ENCODE data around the gene INTS6L.

The INTS6L gene

DNA sequence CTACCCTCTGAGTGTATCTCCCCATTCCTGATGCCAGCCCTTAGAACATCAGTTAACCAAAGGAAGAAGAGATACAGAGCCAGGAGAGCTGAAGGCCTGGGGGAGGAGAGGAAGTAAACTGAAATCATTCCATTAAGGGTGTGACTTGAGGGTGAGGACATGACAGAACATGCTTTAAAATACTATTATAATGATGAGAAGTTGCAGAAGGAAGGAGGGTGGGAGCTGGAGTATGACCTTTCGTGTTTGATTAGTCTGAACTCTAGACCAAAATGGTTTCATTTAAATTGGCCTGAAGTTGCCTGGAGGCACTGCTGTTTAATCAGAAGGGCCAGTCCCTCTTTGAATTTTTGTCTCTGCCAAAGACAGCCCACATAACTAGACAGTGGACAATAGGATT is 11.4 kb downstream of the INTS6L start:
- H3K9ac ChIP-seq (ENCODE audit: low read length): no peak overlapping the region
- H3K4me1 ChIP-seq (ENCODE audit: control insufficient read depth, insufficient read depth, low read length): no peaks in the 10 kb centered on the region
- no peaks in the 10 kb centered on the region for H3K9me3 ChIP-seq (ENCODE audit: control insufficient read depth, low read length)
- no peaks in the 10 kb centered on the region for H3K27me3 ChIP-seq (ENCODE audit: control insufficient read depth, insufficient read depth, low read length)
- H3K36me3 ChIP-seq (ENCODE audit: control insufficient read depth, insufficient read depth, low read length): no peaks in the 10 kb centered on the region
- H3K4me3 ChIP-seq (ENCODE audit: low read length): no peak overlapping the region

DNA sequence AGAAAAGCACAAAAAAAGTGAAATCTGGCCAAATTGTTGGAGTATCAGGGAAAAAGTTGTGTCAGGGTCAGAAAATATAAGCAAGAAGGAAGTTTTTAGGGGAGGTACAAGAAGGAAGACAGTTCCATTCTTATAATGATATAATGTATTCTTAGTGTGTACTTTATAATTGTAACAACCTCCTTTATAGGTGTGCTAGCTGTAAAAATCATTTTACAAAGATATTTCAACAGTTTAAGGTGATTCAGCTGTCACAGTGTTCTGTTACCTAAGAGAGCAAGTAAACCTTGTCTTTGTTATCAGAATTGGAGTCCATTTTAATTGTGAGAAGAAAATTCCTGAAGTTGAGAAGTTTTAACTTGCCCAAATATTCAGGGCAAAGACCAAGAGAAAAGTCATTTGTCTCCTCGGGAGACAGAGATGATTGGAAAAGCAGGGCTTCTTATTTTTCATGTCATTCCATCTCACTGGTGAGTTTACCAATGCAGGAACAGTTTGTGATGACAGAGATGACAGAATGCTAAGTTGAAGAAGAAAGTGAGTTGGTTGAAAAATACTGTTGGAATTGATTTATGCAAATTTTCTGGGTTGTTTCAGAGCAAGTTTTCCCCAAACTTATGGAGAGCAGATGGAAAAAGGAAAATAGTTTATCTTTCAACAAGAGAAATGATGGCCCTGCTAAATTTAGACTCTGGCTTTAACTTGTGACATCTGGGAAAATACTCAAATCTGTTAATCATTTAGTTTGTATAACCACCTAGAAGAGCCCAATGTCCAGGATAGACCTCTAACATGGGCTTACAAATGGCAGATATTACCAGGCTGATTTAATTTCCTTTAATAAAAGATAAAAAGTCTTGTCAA is 14.8 kb downstream of the INTS6L start:
- H3K27me3 ChIP-seq (ENCODE audit: control insufficient read depth, insufficient read depth, low read length): no peaks in the 10 kb centered on the region
- H3K9ac ChIP-seq (ENCODE audit: low read length): no peak overlapping the region
- H3K4me1 ChIP-seq (ENCODE audit: control insufficient read depth, insufficient read depth, low read length): no peaks in the 10 kb centered on the region
- H3K4me3 ChIP-seq (ENCODE audit: low read length): no peak overlapping the region
- H3K36me3 ChIP-seq (ENCODE audit: control insufficient read depth, insufficient read depth, low read length): no peaks in the 10 kb centered on the region
- H3K9me3 ChIP-seq (ENCODE audit: control insufficient read depth, low read length): no peaks in the 10 kb centered on the region

GRCh38 chrX:135536877-135537276 is 16.4 kb downstream of the INTS6L start:
- Histone ChIP-seq H3K4me1 (ENCODE audit: control insufficient read depth, insufficient read depth, low read length) (no peaks in the 10 kb centered on the region), H3K9me3 (ENCODE audit: control insufficient read depth, low read length) (no peaks in the 10 kb centered on the region), H3K9ac (ENCODE audit: low read length) (no peak overlapping the region), H3K27me3 (ENCODE audit: control insufficient read depth, insufficient read depth, low read length) (no peaks in the 10 kb centered on the region), H3K36me3 (ENCODE audit: control insufficient read depth, insufficient read depth, low read length) (no peaks in the 10 kb centered on the region), H3K4me3 (ENCODE audit: low read length) (no peak overlapping the region)

- Histone ChIP-seq H3K36me3 (ENCODE audit: control insufficient read depth, insufficient read depth, low read length) (no peaks in the 10 kb centered on the region), H3K4me3 (ENCODE audit: low read length) (no peak overlapping the region), H3K9me3 (ENCODE audit: control insufficient read depth, low read length) (no peaks in the 10 kb centered on the region), H3K27me3 (ENCODE audit: control insufficient read depth, insufficient read depth, low read length) (no peaks in the 10 kb centered on the region), H3K4me1 (ENCODE audit: control insufficient read depth, insufficient read depth, low read length) (peaks cover 5% of the 10 kb centered on the region), H3K9ac (ENCODE audit: low read length) (no peak overlapping the region)
These were observed 20.9 kb downstream of the INTS6L start for GRCh38 chrX:135541351-135541750.

DNA sequence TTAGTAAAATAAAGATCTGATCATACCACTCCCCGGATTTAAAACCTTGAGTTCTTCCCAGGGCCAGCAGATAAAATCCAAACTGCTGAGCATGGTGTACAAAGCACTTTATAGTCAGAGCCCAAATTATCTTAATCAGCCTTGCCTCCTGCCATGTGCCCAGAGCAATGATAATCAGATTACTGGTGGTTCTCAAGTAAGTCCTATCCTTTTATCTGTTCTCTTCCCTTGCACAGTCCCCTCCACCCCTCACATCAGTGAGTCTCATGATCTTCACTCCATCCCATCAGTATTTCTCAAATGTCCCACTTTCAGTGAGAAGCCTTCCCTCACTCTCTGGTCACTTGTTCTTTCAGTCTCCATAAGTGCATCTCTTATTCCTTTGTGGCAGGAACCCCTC is 22.7 kb downstream of the INTS6L start:
- no peaks in the 10 kb centered on the region for H3K36me3 ChIP-seq (ENCODE audit: control insufficient read depth, insufficient read depth, low read length)
- H3K27me3 ChIP-seq (ENCODE audit: control insufficient read depth, insufficient read depth, low read length): no peaks in the 10 kb centered on the region
- H3K9ac ChIP-seq (ENCODE audit: low read length): no peak overlapping the region
- no peak overlapping the region for H3K4me3 ChIP-seq (ENCODE audit: low read length)
- H3K9me3 ChIP-seq (ENCODE audit: control insufficient read depth, low read length): no peaks in the 10 kb centered on the region
- H3K4me1 ChIP-seq (ENCODE audit: control insufficient read depth, insufficient read depth, low read length): peaks cover 5% of the 10 kb centered on the region

GRCh38 chrX:135543924-135544323 is 23.5 kb downstream of the INTS6L start:
- Histone ChIP-seq H3K9ac (ENCODE audit: low read length) (no peak overlapping the region), H3K27me3 (ENCODE audit: control insufficient read depth, insufficient read depth, low read length) (no peaks in the 10 kb centered on the region), H3K4me1 (ENCODE audit: control insufficient read depth, insufficient read depth, low read length) (peaks cover 5% of the 10 kb centered on the region), H3K4me3 (ENCODE audit: low read length) (no peak overlapping the region), H3K36me3 (ENCODE audit: control insufficient read depth, insufficient read depth, low read length) (no peaks in the 10 kb centered on the region), H3K9me3 (ENCODE audit: control insufficient read depth, low read length) (no peaks in the 10 kb centered on the region)

DNA sequence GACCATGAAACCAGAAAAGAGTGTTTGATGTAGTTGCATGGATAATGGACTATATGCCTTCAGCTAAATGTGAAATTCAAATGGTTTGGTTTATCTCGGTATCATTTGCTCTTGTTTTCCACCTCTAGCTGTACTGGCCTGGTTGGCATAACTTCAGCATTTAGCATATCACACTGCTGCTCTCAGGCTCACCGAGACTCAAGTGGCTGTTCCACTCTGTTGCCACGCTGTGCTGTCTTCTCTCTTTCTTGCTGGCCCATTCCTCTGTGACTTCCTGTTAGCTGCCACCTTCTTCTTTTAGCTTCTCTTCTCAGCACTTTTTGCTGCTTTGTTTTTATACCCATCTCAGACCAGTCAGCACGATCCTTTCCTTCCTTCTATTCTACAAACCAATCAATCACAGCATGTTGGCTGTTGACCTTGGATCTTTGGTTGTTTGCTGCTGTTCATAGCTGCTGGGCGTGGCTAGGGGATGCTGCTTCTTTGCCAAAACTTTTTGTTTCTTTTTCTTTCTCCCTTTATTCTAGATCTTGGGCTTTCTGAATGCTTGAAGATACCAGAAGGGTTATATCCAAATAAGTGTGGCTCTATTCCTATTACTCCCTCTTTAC is 24.0 kb downstream of the INTS6L start:
- no peaks in the 10 kb centered on the region for H3K27me3 ChIP-seq (ENCODE audit: control insufficient read depth, insufficient read depth, low read length)

DNA sequence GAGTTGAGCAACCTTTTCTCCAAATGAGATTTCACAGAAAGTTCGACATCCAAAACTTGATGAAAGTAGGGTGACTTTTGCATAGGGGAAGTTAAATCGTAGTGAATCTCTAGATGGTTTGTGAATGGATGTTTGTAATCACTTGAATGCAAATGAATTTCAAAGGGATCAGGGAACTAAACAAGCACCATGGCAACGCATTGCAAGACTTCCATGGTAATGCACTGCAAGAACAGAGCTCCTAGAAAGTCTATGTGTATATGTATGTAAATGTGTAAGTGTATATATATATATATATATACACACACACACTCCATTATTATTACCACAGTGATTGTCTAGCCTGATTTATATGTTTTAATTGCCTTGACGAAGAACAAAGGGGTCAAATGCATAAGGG is 27.3 kb downstream of the INTS6L start:
- Histone ChIP-seq H3K4me1 (ENCODE audit: control insufficient read depth, insufficient read depth, low read length) (peaks cover 5% of the 10 kb centered on the region), H3K36me3 (ENCODE audit: control insufficient read depth, insufficient read depth, low read length) (no peaks in the 10 kb centered on the region), H3K27me3 (ENCODE audit: control insufficient read depth, insufficient read depth, low read length) (no peaks in the 10 kb centered on the region), H3K9me3 (ENCODE audit: control insufficient read depth, low read length) (no peaks in the 10 kb centered on the region), H3K4me3 (ENCODE audit: low read length) (no peak overlapping the region), H3K9ac (ENCODE audit: low read length) (no peak overlapping the region)

More for the DNA sequence above, 24.0 kb downstream of the INTS6L start:
- Histone ChIP-seq H3K9ac (ENCODE audit: low read length) (no peak overlapping the region), H3K36me3 (ENCODE audit: control insufficient read depth, insufficient read depth, low read length) (no peaks in the 10 kb centered on the region), H3K4me1 (ENCODE audit: control insufficient read depth, insufficient read depth, low read length) (peaks cover 5% of the 10 kb centered on the region), H3K4me3 (ENCODE audit: low read length) (no peak overlapping the region), H3K9me3 (ENCODE audit: control insufficient read depth, low read length) (no peaks in the 10 kb centered on the region)

GRCh38 chrX:135549519-135549918 is 29.1 kb downstream of the INTS6L start:
- Histone ChIP-seq H3K36me3 (ENCODE audit: control insufficient read depth, insufficient read depth, low read length) (no peaks in the 10 kb centered on the region), H3K9ac (ENCODE audit: low read length) (no peak overlapping the region), H3K4me1 (ENCODE audit: control insufficient read depth, insufficient read depth, low read length) (no peaks in the 10 kb centered on the region), H3K27me3 (ENCODE audit: control insufficient read depth, insufficient read depth, low read length) (no peaks in the 10 kb centered on the region), H3K4me3 (ENCODE audit: low read length) (no peak overlapping the region), H3K9me3 (ENCODE audit: control insufficient read depth, low read length) (no peaks in the 10 kb centered on the region)

GRCh38 chrX:135556055-135556454 is 35.6 kb downstream of the INTS6L start:
- Histone ChIP-seq H3K4me3 (ENCODE audit: low read length) (no peak overlapping the region), H3K9ac (ENCODE audit: low read length) (no peak overlapping the region), H3K27me3 (ENCODE audit: control insufficient read depth, insufficient read depth, low read length) (no peaks in the 10 kb centered on the region), H3K9me3 (ENCODE audit: control insufficient read depth, low read length) (no peaks in the 10 kb centered on the region), H3K36me3 (ENCODE audit: control insufficient read depth, insufficient read depth, low read length) (no peaks in the 10 kb centered on the region), H3K4me1 (ENCODE audit: control insufficient read depth, insufficient read depth, low read length) (no peaks in the 10 kb centered on the region)

DNA sequence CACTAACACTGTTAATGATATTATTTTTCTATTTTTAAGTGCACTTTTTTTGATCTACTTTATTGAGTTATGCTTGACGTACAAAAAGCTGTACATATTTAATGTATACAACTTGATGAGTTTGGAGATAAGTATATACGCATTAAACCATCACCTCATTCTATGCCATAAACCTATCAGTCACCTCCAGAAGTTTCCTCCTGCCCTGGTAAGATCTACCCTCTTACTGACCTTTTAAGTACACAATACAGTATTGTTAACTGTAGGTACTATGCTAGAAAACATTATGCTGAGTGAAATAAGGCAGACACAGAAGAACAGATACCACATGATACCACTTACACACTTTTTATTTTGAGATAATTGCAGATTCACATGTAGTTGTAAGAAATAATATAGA is 36.9 kb downstream of the INTS6L start:
- Histone ChIP-seq H3K36me3 (ENCODE audit: control insufficient read depth, insufficient read depth, low read length) (no peaks in the 10 kb centered on the region), H3K4me3 (ENCODE audit: low read length) (no peak overlapping the region), H3K9ac (ENCODE audit: low read length) (no peak overlapping the region), H3K27me3 (ENCODE audit: control insufficient read depth, insufficient read depth, low read length) (no peaks in the 10 kb centered on the region), H3K4me1 (ENCODE audit: control insufficient read depth, insufficient read depth, low read length) (no peaks in the 10 kb centered on the region), H3K9me3 (ENCODE audit: control insufficient read depth, low read length) (no peaks in the 10 kb centered on the region)

DNA sequence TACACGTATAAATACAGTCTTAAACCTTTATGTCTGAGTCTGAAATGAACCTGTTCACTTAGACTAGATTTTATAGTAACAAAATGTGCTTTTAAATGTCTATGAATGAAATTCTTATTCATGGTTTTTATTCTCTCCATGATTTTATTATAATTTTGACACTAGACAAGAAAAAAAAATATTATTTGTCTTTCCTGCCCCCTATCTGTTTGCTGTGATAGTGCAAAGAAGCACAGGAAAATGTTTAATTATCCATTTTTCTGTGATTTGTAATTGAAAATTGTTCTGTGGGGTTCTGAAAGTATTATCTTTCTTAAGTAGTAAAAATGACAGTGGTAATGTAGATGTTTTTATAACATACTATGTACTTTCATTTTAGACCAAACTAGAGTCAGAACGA is 52.0 kb downstream of the INTS6L start:
- Histone ChIP-seq H3K4me1 (ENCODE audit: control insufficient read depth, insufficient read depth, low read length) (no peaks in the 10 kb centered on the region), H3K9ac (ENCODE audit: low read length) (no peak overlapping the region), H3K4me3 (ENCODE audit: low read length) (no peak overlapping the region), H3K27me3 (ENCODE audit: control insufficient read depth, insufficient read depth, low read length) (no peaks in the 10 kb centered on the region), H3K36me3 (ENCODE audit: control insufficient read depth, insufficient read depth, low read length) (no peaks in the 10 kb centered on the region), H3K9me3 (ENCODE audit: control insufficient read depth, low read length) (no peaks in the 10 kb centered on the region)
